Inflammatory macrophage treated with lipopolysaccharide for 4 hours (primary cell): ENCODE data around the gene CTSH.

Source experiments
- DNase-seq: peaks from one replicate; pipeline ENCODE4 v3.0.0-alpha.2; 2020

The CTSH gene, protein sequence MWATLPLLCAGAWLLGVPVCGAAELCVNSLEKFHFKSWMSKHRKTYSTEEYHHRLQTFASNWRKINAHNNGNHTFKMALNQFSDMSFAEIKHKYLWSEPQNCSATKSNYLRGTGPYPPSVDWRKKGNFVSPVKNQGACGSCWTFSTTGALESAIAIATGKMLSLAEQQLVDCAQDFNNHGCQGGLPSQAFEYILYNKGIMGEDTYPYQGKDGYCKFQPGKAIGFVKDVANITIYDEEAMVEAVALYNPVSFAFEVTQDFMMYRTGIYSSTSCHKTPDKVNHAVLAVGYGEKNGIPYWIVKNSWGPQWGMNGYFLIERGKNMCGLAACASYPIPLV

DNA sequence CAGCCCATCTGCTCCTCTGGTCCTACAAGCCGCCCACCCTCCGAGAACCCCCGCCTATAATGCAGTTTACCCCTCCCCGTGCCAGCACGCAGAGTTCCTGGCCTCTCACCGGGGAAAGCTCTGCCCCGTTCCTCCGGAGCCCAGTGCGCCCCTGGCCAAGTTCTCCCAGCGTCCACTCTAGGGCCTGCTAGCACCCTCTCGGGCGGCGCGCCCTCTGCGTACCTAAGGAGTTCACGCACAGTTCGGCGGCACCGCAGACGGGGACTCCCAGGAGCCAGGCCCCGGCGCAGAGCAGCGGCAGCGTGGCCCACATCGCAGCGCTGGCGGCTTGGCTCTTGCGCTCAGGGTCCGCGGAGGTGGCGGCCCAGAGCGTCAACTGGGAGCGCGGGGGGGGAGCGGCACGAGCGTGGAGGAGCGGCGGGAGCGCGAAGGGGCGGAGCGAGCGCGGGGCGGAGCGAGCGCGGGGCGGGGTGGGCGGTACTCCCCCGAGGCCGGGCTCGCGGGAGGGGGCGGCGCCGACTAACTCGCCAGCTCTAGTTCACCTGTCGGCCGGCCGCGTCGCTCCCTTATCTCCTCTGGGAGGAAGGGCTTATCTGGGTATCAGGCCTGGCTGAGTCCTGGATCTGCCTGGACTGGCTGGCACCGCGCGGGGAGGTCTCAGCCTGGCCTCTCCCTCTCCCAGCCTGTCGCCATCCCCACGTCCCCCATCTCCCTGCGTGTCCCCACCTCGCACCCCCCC, at the start of gene CTSH:
Gene CTSH, minus strand, starts transcription at position 378 of the 739 bp plus-strand sequence. Its CDS starts 65 bp downstream, at position 313.
- peak; percentile 77 for DNase-seq

DNA sequence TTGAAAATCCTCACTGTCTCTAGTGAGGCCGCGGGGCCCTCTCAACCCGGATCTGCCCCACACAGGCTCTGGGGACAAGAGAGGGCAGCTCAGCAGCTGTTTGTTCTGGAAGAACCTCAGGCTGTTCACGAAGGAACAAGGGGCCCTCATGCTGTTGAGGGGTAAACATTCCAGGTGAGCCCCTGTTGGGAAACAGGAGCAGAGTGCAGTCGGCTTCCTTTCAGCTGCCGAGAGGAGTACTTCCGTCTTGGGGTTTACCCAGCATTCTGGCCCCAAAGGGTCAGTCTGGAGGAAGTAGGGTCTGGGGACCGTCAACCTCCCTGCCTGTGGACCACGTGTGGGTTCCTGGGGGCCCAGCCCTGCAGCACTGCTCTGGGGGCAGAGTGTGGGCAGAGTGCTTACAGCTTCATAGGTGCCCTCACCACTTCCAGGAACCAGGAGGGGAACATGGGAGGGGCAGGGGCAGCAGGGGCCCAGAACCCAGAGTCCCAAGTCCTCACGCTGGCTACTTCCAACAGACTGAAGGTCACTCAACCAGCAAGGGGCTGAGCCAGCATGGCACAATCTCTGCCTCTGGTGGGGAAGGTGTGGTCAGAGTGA, 49.2 kb upstream of the CTSH start:
- DNase-seq: no peak

DNA sequence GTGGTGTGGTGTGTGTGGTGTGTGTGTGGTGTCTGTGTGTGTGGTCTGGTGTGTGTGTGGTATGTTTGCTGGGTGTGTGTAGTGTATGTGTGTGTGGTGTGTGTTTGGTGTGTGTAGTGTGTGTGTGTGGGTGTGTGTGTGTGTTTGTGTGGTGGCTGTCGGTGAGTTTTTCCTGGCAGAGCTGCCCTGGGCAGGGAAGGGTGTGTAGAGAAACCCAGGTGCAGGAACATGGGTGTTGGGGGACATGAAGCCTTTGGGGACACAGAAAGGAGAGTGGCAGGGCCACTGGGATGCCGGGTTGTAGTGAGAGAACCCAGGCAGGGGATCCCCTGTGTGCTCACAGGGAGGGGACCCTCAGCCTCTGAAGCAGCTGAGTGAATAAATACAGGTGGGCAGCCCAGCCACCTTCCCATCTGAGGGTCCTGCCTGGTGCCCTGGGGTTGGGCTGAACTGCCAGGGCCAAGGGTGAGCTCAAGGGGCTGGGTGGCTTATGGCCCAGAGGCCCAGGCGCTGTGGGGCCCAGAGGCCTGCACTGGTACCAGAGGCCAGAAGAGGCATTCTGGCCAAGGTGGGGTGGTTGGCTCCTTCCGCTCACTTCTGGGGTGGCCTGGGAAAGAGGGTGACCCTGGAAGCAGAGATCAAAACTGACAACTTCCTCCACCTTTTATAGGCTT, 48.5 kb upstream of the CTSH start:
- DNase-seq: no peak

DNA sequence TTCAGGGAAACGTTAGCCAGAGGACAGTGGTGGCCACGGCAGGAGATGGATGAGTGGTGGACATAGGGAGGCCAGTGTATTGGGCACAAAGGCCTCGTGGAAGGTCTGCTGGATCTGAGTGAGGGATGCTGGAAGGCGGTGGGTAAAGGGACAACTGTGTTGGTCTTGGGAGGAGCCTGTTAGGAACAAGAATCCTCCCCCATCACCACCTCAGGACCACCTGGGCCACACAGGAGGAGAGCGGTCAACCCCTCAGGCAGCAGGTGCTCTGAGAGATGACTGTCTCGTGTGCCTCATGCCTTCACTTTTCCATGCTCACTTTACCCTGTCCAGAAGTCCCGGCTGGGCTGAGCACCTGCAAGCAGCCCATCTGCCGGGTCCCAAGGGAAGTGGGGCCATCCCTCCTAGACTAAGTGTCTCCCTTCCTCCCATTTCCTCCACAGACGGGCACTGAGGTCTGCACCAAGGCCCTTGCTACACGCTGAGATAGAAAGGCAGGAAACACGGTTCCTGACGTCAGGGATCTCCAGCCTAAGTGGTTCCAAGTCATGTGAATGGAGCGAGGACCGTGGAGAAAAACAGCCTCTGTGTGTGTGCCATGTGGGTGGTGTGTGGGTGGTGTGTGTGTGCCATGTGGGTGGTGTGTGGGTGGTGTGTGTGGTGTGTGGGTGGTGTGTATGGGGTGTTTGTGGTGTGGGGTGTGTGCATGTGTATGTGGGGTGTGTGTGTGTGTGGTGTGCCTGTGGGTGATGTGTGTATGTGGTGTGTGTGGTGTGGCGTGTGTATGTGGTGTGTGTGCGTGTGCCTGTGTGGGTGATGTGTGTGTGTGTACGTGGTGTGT, 47.8 kb upstream of the CTSH start:
- peak; percentile 58 for DNase-seq

DNA sequence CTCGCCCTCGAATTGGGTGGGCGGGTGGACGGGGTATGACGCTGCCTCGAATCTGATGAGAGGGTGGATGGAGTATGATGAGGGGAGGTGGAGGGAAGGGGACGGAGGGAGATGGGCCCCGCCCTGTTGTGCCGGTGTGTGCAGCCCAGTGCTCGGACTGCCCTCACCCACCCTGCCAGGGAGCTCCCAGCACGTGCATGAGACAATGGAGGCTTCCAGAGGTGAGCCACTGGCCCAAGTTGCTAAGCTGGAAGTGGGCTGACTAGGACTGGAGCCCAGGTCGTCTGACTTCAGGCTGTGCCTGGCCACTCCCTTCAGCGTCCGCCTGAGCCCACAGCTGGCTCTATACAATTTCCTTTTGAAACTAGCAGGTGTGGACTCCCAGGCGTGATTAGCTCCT, 47.0 kb upstream of the CTSH start:
- no peak for DNase-seq

DNA sequence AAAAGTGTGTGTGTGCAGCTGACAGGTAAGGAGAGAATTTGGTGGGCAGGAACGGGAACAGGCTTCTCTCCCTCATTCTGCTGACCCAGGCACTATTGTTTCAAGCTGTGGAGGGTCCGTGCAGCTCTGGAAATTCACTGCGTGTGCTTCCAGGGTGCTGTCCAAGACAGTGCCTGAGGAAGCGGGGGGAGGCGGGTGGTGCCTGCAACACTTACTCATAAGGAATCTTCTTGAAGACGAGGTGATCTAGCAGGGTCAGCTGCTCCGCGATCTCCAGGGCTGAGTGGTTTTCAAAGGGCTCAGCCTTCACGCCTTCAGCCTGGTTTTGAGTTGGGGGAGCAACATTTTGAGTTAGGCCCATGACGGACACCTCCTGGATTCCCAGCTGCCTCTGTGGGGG, 46.6 kb upstream of the CTSH start:
- no peak for DNase-seq

DNA sequence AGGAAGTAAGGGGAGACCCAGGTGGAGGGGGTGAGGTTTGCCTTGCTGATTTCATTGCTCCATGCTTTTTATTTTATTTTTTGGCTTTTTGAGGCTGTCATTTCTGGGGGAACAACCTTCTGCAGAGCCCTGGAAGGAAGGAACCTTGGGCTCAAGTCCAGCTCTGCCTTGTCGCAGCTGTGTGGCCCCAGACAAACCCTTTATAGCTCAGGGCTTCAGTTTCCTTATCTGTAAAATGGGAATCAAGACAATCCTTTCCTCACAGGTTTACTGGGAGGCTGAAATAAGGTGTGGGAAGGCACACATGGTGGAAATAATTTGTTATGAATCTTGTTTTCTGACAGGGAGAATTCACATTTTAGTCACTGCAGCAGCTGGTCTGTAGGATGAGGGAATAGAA, 45.4 kb upstream of the CTSH start:
- DNase-seq: no peak

DNA sequence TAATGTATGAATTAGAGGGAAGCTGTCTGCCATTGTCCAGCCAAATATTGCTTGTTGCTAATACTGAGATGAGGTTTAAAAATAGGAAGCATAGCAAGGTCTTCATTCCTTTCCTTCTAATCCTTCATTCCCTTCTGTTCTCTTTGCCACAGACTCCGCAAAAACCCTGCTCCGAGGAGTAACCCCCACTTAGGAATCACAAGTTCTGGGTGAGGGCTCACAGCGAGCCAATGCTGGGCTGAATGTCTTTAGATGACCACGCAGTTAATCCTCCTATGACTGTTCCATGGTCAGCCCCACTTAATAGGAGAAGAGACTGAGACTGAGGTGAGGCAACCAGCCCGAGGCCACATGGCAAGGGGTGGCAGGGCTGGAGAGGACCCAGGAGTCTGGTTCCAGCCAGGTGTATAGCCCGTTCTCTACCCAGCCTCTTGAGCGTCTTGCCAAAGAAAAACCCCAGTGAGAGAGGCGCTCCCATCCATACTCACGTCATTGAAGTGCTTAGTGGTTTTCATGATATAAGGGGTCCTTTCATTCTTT, 44.9 kb upstream of the CTSH start:
- DNase-seq: no peak

DNA sequence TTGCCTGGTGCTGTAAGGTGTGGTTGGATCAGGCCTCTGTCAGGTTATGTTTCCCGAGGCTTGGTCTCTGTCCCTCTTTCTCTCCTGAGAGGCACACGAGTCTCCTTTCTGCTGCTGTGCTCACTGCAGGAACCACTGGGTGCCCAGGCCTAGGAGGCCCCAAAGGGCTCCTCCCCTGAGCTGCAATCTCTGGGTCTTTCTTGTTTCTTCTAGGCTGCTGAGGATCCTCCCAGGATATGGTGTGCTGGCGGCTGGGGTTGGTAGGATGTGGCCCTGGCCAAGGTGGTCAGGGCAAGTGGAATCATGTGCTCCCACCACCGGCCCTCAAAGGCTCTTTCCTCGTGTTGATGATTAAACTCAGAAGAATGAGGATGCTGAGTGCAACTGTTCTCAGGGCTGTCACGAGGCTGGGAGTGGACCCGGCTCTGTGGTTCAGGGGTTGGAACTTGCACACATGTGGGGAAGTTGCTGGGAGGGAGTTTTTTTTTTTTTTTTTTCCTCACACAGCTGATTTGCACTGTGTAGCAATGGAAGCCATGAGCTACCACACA, 43.6 kb upstream of the CTSH start:
- peak; percentile 98 for DNase-seq

DNA sequence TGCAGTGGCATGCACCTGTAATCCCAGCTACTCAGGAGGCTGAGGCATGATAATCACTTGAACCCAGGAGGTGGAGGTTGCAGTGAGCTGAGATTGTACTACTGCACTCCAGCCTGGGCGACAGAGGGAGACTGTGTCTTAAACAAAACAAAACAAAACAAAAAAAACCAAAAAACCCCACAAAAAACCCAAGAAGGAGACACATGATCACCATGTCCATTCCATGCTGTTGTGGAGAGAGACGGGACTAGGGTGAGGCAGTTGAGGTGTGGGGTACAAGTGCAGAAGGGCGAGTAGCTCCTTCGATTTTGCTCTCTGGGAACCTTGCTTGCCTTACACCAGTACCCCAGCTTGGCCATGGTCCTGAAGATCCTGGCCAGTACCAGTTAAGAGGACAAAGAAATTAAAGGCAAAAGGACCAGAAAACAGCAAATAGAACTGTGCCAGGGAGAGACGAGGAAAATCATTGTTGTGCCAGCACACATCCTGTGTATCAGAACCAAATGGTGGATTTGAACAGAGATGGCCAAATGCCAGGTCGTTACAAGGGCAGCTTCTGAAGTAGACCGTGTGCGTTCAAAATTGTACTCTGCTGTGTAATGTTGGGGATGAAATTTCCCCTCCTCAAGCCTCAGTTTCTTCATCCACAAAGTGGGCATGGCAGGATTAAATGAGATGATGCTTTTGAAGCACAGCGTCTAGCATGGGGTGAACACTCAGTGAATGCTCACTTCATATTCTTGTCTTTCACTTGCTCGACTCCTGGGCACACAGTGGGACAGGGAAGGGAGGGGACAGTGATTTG, 42.9 kb upstream of the CTSH start:
- peak; percentile 63 for DNase-seq

DNA sequence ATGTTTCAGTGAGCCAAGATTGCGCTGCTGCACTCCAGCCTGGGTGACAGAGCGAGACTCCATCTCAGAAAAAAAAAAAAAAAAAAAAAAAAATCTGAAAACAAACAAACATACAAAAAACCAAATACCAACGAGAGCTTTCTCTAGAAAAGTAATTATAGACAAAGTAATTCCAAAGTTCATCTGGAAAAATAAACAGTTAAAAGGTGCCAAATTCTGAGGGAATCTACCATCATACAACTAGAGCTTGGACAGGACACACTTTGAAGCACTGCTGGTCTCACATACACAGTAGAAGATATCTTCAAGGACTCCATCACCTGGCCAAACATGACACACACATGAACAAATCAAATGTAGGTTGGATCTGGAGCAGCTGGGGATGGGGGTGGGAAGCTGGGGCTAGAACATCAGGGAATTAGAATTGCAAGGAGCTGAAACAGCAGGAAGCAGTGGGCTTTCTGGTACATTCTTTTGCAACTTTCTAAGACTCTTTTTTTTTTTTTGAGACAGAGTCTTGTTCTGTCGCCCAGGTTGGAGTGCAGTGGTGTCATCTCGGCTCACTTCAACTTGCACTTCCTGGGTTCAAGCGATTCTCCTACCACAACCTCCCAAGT, 41.1 kb upstream of the CTSH start:
- DNase-seq: no peak

DNA sequence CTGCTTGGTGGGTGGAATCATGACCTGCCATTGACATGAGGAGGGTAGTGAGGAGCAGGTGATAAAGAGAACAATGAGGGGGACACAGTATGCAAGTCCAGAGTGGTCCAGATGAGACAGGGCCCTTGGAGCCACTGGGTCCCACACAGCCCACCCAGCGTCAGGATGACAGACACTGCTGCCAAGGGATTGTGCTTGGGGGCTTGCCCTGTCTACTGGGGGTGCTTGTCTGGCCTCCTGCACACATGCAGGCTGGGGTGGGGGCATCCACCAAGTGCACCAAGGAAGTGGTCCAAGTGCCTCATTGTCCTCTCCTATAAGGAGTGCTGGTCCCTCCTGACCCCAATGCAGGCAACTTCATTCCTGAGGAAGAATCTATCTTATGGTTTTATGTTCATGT, 39.2 kb upstream of the CTSH start:
- DNase-seq: no peak

DNA sequence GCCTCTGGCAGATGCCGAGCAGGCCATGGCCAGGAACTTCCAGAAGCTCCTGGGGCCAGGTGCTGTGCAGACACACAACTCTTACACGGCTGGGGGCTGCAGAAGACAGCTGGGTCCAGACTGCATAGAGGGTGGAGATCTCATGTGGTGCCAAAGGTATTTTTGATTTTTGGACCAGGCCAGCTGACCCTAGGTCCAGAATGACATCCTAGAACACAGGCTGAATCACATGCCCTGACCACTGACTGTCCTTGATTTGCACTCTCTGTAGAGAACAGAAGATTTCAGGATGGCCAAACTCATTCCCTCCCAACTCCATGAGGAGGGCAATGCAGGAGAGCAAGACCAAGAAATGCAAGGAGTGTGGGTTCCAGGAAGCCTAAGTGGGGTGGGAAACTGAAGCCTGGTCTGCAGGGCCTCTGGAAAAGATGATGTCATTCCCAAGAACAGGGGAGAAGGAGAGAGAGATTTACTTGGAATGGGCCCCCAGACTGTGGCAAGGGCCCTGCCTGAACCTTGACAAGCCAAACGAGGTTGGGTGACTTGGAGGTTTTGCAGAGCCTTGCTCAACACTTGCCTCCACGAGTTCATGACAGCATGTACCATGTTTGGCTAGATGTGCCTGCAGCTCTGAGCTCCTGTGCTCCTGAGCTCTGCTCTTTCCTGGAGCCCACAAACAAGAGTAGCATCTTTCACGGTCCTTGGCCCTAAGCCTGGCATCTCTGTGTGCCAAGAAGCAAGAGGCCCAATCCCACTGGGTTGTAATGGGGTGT, 38.5 kb upstream of the CTSH start:
- peak; percentile 75 for DNase-seq

DNA sequence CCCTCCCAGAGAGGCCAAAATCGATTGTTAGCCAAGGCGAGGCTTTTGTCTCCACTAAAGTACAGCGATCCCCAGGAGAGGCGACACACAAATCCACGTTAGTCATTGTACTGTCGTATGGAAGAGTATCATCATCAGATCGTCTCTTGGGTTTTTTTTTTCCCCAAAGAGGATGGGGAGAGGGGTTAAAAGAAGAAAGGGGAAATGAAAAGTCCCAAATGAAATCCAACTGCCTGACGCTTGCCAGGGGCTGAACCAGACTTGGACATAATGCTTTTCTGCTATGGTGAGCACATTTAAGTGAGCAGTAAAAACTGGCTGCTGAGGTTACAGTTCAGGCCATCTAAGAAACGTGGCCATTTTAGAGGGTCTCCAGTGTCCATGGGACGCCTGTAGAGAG, 37.9 kb upstream of the CTSH start:
- DNase-seq: peak; percentile 42

DNA sequence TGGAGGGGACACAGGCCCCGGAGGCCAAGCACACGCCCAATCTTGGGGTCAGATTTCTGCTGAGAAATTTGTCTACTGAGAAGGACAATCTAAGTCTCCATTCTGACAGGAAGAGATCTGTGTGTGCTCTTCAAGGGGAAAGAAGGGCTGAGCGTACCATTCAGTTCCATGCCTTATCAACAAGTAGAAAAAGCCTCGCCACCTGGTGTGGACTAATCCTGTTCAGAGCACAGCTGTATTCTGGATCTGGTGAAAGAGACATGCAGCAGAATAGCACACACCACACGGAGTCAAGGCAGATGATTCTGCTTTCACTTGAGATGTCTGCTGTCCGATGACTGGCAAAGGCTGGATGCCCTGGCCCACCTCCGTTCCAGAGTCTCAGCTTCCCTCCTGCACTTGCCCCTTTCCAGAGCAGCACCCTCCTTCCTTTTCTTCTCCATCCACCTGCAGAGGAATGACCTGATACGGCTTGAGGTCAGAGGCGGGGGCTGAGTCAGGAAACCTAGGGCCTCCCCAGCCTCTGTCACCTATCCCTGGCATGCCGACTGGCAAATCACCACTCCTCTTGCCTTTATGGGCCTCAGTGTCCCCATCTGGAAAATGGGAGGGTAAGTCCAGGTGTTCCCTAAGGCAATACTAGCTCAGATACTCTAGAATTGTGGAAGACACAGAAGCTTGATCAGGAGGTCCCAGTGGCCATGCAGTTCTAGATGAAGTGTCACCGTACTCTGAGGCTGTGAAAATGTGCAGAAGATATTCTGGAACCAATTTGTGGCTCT, 36.9 kb upstream of the CTSH start:
- no peak for DNase-seq

DNA sequence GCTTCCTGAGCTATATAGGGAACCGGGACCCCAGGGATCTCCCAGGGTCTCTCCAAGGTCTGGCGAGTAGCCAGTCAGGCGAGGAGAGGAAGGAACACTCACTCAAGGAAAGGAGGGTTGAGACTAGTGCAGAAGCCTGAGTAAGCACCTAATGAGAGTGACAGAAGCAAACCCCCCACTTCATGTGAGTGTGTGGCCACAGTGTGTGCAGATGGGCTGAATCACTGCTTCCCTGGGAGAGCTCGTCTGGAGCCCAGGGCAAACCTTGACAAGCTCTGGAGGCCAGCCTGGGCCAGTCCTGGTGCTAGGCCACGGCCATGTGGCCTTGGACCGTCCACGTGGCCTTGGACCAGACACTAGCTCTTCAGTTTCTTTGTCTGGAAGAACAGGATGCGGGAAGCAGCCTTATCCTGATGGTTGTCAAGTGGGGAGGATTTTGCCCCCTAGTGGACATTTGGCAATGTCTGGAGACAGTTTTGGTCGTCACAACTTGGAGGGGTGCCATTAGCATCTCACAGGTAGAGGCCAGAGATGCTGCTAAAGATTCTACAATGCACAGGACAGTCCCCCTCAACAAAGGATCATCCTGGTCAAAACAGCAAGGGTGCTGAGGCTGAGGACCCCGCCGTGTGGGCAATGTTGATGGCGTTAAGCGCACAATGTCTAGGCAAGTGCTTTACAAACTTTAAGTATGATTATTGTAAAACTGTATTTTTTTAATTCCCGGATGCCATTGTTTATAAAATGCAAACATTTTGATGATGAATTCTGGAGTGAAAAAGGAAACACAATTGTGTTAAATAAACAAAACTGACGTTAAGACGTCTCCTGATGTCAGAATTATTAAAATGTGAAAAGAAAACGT, 34.8 kb upstream of the CTSH start:
- peak; percentile 25 for DNase-seq

DNA sequence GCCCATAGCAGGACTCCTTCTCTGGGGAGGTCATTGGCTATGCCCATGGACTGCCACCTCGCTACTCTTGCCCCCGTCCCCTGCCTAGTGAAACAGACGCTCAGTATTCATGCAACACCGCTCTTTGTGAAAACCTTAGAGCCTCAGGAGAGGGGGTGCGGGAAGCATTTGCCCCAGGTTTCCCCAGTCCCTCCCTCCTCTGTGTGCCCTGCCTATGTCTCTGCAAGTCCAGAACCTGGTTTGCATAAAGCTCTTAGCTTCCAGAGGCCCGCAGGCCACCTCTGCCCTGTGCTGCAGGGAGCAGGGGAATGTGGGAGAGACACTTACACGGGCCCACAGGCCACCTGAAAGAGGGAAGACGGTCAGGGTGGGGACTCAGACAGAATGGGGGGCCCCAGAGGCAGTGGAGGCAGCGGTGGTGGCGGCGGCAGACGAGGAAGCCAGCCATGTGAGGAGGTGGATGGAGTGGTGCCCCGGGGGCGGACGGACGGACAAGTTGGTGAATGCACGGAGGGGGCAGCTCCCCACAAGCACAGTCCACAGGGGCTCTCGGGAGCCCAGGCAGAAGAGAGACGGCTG, 33.8 kb upstream of the CTSH start:
- no peak for DNase-seq
